ENCODE measurements around the gene CER1. TPM values are rescaled to one million over a fixed set of nuclear protein-coding genes. Genes with fewer than 3 reads are reported as not detected.

Gene CER1, protein sequence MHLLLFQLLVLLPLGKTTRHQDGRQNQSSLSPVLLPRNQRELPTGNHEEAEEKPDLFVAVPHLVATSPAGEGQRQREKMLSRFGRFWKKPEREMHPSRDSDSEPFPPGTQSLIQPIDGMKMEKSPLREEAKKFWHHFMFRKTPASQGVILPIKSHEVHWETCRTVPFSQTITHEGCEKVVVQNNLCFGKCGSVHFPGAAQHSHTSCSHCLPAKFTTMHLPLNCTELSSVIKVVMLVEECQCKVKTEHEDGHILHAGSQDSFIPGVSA
- not detected in 2 replicates for total RNA-seq

DNA sequence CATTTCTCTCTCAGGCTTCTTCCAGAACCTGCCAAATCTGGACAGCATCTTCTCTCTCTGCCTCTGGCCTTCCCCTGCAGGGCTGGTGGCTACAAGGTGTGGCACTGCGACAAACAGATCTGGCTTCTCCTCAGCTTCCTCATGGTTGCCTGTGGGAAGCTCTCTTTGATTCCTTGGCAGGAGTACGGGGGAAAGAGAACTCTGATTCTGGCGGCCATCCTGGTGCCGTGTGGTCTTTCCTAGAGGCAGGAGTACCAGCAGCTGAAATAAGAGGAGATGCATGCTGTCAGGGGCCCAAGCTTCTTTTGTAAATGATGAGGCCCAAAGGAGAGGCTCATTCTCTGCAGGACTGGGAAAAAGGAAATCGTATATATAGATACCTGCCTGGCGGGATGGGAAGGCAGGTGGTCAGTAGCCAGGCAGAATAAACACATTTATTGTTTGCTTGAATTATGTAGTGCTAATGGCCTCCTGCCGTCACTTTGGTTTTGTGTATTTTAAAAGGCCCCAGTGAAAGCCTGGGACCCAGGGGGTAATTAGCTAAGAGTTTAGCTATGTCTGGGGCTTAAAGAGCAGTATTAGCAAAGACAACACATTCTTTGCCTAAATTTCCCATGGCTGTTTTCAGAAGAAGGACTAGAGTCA lies at the start of gene CER1:
TSS of gene CER1 (minus strand) at position 343 of the 645 bp plus-strand sequence. CDS start at position 282, 61 bp downstream.

DNA sequence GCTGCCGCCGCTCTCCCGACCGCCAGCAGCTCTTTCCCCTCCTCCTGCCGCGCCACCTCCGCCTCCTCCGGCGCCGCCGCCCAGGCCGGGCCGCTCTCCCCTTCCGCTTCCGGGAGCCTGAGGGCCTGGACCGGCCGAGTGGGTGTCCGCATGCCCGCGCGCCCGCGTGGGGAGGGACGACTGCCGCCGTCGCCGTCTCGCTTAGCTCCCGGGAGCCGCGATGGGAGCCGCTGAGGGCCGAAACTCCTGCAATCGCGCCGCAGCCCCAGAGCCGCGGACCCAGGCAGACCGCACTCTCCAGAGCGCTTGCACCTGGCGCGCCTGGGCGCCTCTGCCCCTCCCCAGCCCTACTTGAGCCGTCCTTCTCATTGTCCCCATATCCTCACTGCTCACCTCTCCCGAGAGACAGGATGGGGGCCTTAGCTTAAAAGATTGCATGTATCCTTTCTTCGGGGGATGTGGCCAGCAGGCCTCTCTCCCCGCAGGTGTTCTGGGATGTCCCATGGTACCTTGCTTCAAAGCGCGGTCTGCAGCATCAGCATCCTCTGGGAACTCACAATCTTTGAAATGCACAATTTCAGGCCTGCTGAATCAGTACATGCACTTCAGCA lies 29.2 kb downstream of the CER1 start, which contains the start of gene ZDHHC21:
TSS of gene ZDHHC21 (minus strand) at position 182 of the 611 bp plus-strand sequence. CDS start 19,092 bp downstream, outside the sequence.

Other genes starting within 250 kb of the CER1 start
- gene ZDHHC21, start 29.3 kb downstream of the CER1 start, total RNA-seq = 8.4 and 9.0 TPM in 2 replicates
- not detected in 2 replicates for gene FREM1, start 187.7 kb upstream of the CER1 start, total RNA-seq

Data from regular cardiac myocyte (primary cell).